ENCODE measurements around the gene PPP1R12A.
"Not testable (repeated sequence)": the region's sequence is repeated elsewhere in the genome, so short reads cannot be mapped to it uniquely, and the experiment has no call there.

PPP1R12A gene

GRCh38 chr12:79887890-79888289 lies 47.0 kb downstream of the PPP1R12A start:
- no peak for DNase-seq

DNA sequence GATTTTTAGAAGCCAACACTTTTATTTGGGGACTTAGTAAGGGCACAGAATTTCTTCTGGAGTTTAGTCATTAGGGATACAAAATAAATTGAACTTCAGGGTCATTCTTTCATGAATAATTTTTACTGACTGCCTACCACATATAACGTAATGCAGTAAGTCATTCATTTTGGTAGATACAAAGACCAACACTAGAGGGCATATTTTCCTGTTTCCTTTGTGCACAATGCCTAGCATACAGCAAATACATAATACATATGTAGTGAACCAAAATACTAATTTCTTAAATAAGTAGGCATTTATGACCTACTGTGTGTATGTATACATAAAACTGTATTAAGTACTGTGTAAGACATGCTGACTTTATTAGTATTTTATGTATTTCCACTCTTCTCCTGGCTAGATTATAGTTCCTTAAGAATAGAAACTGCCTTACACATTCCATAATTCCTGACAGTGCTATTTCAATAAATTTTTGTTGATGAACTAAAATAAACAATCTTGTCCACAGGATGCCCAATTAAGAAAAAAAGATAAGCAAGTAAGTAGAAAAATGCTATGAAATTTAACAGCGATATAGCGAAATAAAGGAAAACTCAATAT lies 47.9 kb downstream of the PPP1R12A start:
- DNase-seq: no peak

DNA sequence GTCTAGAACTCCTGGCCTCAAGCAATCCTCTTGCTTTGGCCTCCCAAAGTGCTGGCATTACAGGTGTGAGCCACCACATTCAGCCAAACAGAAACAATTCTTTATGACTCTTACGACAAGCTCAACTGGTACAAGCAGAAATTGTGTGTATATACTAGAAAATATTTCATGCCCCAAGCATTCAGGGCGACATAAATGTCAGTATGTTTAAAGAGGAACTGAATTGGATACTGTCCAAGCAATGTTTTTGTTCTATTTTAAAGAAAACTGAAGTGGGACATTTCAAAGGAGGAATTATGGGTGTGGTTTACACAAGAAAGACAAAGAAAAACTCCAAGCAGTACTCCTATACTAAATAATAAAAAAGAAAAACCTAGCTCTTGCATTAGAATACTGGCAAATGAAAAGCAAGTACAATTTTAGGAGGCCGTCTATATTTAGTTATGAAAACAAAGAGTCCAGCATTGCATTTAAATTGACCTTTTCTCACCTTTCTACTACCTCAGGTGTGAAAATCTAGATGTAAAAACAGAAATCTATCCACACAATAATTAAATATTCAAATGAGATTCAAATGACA lies 48.9 kb downstream of the PPP1R12A start:
- no peak for DNase-seq

DNA sequence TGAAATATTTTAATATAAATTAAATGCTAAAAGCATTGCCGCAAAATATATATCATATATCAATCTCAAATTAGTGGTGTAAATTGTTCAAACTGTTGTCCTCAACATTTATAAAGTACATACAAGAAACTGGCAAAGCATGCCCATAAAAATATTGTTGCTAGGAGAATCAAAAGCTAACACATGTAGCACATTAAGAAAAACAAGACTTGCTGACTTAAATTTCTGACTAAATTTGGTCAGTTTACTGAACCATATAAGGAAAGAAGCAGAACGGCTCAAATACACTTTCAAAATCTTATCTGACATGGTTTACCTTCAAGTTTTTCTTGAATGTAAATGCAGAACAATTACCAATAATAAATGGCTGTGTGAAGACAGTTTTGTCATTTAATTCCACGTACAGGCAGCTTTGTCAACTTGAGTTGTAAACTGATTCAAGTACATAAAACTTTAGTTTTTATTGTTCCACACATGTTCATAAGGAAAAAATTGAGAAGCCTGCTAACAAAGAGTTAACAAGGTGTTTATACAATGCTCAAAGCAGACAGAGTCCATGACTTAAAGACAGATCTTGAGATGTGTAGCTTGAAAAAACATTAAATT lies 50.4 kb downstream of the PPP1R12A start:
- no peak for DNase-seq

DNA sequence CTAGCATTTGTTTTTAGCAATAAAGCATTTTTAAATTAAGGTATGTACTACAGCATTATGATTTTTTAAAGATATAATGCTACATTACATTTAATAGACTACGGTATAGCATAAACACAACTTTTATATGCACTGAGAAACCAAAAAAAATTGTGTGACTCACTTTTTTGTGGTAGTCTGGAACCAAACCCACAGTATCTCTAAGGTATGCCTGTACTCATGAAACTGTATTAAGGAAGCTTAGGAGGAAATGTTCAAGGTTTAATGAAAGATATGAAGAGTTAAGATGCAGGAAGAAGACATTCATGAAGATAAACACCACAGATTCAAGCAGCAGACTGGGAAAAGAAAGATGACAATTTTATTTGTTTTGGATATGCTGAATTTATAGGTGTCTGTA lies 51.7 kb downstream of the PPP1R12A start:
- no peak for DNase-seq

DNA sequence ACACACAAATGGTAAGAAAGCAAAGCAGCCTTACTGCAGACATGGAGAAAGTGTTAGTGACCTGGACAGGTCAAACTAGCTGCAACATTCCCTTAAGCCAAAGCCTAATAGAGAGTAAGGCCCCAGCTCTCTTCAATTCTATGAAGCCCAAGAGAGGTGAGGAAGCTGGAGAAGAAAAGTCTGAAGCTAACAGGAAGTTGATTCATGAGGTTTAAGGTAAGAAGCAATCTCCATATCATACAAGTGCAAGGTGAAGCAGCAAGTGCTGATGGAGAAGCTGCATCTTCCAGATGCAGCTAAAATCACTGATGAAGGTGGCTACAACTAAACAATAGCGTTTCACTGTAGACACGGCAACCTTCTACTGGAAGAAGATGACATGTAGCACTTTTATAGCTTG lies 53.5 kb downstream of the PPP1R12A start:
- no peak for DNase-seq

GRCh38 chr12:79878506-79878905 lies 56.4 kb downstream of the PPP1R12A start:
- not testable (repeated sequence) for DNase-seq

DNA sequence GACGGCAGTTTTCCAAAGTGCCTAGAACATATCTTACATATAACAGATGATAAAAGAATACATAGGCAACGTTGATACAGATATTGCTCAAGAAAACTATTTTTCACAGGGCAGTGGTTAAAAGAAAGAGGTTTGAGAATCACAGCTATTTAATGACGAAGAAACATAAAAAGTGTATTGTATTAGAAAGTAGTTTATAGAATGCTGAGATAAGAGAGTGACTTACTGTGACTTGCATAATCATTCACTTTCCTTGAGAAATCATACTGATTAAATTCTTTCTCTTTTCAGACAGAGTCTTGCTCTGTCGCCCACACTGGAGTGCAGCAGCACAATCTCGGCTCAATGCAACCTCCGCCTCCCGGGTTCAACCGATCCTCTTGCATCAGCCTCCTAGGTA lies 57.7 kb downstream of the PPP1R12A start:
- no peak for DNase-seq

- no peak for DNase-seq
Measured at GRCh38 chr12:79874665-79875064, 60.2 kb downstream of the PPP1R12A start.

GRCh38 chr12:79873201-79873600 lies 61.7 kb downstream of the PPP1R12A start:
- DNase-seq: peak; percentile 1

- no peak for DNase-seq
Measured at GRCh38 chr12:79871621-79872020, 63.3 kb downstream of the PPP1R12A start.

DNA sequence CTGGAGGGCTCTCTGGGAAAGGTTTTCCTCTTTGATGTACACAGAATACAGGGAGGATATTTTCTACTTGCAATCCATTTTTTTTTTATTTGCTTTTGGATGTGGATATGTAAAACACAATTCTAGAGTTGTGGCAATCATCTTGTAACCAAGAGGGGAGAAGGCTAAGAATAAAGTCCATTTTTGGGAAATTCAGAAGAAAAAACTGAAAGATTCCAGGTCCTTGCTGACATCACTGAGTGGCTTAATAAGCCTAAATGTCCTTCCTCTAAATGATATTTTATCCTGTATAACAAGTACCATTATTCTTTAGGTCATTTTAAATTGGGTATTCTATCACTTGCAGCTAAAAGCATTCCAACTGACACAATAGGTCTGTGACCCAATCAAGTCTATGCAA lies 64.0 kb downstream of the PPP1R12A start:
- DNase-seq: no peak

GRCh38 chr12:79859646-79860045 lies 75.3 kb downstream of the PPP1R12A start:
- no peak for DNase-seq

GRCh38 chr12:79858518-79858917 lies 76.4 kb downstream of the PPP1R12A start:
- no peak for DNase-seq

GRCh38 chr12:79857675-79858074 lies 77.2 kb downstream of the PPP1R12A start:
- no peak for DNase-seq

DNA sequence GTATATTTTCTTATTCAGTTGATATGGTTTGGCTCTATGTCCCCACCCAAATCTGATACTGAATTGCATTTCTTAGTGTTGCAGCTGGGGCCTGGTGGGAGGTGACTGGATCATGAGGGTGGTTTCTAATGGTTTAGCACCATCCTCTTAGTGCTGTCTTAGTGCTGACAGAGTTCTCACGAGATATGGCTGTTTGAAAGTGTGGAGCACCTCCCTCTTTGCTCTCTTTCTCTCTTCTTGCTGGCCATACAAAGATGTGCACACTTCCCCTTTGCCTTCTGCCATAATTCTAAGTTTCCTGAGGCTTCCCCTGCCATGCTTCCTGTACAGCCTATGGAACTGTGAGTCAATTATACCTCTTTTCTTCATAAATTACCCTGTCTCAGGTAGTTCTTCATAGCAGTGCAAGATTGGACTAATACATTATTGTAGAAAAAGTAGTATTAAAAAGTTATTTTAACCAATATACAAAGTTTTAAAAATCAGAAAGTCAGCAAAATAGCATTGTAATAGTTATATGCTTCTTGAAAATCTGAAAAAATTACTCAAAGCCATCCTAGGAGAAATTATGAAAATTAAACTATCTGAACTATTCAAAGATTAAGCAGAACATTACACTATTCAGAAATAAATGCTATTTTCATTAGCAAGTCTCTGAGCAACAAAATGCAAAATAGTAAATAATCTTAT lies 84.1 kb downstream of the PPP1R12A start:
- no peak for DNase-seq

GRCh38 chr12:79848339-79848738 lies 86.6 kb downstream of the PPP1R12A start:
- DNase-seq: no peak

DNA sequence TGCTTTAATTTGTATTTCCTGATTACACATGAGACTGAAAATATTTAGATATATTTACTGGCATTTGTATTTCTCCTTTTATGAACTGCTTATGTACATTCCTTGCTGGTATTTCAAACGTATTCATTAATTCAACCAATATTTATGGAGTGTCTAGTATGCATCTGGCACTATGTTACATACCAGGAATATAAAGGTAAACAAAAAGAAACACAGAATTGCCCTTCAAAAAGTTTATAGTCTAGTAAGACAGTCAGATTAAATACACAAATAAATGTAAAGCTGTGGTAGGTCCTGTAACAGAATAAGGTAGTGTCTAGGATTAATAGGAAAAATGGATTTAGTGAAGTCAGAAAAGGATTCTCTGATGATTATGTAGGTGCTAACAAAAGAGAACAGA lies 87.5 kb downstream of the PPP1R12A start:
- no peak for DNase-seq

DNA sequence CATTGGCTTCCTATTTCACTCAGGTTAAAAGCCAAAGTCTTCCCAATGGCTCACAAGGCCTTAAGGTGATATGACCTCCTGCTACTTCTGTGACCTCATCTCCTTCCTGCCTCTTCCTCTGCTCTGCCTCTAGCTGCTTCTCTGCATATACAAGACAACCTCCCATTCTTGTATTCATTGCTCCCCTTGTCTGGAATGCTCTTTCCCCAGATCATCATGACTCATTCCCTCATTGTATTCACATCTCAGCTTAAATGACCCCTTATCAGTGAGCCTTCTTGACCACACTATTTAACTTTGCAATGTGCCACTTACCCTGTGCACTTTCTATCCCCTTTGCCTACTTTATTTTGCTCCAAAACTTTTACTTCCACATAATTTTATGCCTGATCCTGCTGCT lies 90.2 kb downstream of the PPP1R12A start:
- no peak for DNase-seq

DNA sequence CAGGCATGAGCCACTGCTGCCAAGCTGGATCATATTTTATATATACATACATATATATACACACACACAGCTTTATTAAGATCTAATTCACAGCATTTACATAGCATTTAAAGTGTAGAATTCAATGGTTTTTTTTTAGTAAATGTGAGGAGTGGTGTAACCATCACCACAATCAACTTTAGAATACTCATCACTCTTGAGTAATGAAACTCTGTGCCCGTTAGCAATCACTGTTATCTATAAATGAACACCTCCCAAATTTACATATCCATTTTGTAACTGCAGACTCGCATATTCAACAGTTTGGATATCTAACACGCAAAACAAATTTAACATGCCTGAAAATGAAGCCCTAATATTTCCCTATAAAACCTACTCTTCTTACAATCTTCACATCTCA lies 90.9 kb downstream of the PPP1R12A start:
- no peak for DNase-seq

DNA sequence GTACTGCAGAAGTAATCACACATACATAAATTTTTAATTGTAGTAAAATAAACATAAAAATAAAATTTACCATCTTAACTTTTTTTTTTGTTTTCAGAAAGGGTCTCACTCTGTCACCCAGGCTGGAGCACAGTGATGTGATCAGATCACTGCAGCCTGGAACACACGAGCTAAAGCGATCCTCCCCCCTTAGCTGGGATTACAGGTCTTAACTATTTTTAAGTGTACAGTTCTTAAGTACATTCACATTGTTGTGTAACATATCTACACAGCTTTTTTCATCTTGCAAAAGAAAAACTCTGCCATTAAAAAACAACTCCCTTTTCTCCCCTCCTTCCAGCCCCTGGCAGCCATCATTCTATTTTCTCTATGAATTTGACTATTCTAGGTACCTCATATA lies 92.3 kb downstream of the PPP1R12A start:
- no peak for DNase-seq

DNA sequence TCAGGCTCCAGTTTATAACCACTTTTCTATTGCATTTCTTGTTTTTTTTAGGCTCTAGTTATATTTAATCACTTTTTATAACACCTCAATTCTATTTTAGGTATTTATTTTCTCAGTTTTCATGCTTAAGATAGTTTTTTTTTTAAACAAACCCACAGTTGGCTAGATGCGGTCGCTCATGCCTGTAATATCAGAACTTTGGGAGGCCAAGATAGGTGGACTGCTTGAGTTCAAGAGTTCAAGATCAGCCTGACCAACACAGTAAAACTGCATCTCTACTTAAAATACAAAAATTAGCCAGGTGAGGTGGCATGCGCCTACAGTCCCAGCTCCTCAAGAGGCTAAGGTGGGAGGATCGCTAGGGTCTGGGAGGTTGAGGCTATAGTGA lies 93.0 kb downstream of the PPP1R12A start:
- no peak for DNase-seq

GRCh38 chr12:79841248-79841877 lies 93.5 kb downstream of the PPP1R12A start:
- DNase-seq: no peak

DNA sequence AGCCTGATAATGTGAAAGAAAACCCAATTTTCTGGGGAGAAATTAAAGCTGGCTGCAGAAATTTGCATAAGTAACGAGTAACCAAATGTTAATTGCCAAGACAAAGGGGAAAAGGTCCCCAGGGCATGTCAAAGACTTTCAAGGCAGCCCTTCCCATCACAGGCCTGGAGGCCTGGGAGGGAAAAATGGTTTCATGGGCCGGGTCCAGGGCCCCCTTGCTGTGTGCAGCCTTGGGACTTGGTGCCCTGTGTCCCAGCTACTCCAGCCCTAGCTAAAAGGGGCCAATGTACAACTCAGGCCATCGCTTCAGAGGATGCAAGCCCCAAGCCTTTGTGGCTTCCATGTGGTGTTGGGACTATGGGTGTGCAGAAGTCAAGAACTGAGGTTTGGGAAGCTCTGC lies 96.5 kb downstream of the PPP1R12A start:
- DNase-seq: no peak
